Lung (tissue), 12 donors: Measurements from ENCODE around the gene INPP4B. TPM values are rescaled to one million over a fixed set of nuclear protein-coding genes. Genes with fewer than 3 reads are reported as not detected.

Experiments used
- ATAC-seq: fragments of 200-7000 bp; cut with Tn5 transposase; one replicate; pipeline ENCODE4 v1.9.1; 2020; ENCODE audit warnings: moderate number of reproducible peaks; ENCODE audit not compliant: insufficient read depth, low FRiP score
- DNase-seq, 3 donors: peaks; one replicate each; pipeline ENCODE4 v3.0.0-alpha.2; 2013 to 2017
- H3K27ac ChIP-seq, 2 donors: one replicate each; pipeline ENCODE4 v1.5.1; 2013; ENCODE audit warnings: mild to moderate bottlenecking in 2 of 2, moderate library complexity in 2 of 2, control low read depth in 1 of 2, inconsistent platforms in 1 of 2, low read depth in 1 of 2, low read length in 1 of 2
- H3K27me3 ChIP-seq, 3 donors: one replicate each; pipeline ENCODE4 v1.5.1; 2013; ENCODE audit warnings: low read length in 2 of 3; ENCODE audit not compliant: control insufficient read depth in 3 of 3, insufficient read depth in 3 of 3
- H3K36me3 ChIP-seq, 4 donors: one replicate each; pipeline ENCODE4 v1.5.1; 2013; ENCODE audit warnings: low read length in 4 of 4, mild to moderate bottlenecking in 1 of 4, moderate library complexity in 1 of 4; ENCODE audit not compliant: control insufficient read depth in 4 of 4, insufficient read depth in 4 of 4
- H3K4me1 ChIP-seq, 5 donors: one replicate each; pipeline ENCODE4 v1.5.1; 2013; ENCODE audit warnings: low read length in 5 of 5, mild to moderate bottlenecking in 2 of 5, moderate library complexity in 1 of 5; ENCODE audit not compliant: control insufficient read depth in 5 of 5, insufficient read depth in 5 of 5
- H3K4me3 ChIP-seq: one replicate; pipeline ENCODE4 v1.5.1; 2013; ENCODE audit warnings: mild to moderate bottlenecking, control low read depth, moderate library complexity
- H3K9ac ChIP-seq, 2 donors: one replicate each; pipeline ENCODE4 v1.5.1; 2013; ENCODE audit warnings: low read length in 2 of 2, control low read depth in 1 of 2; ENCODE audit not compliant: insufficient read depth in 1 of 2
- H3K9me3 ChIP-seq, 4 donors: one replicate each; pipeline ENCODE4 v1.5.1; 2013; ENCODE audit warnings: low read length in 3 of 4, mild to moderate bottlenecking in 1 of 4, moderate library complexity in 1 of 4; ENCODE audit not compliant: control insufficient read depth in 4 of 4, insufficient read depth in 3 of 4
- CTCF ChIP-seq: IDR thresholded peaks from 2 replicates; pipeline ENCODE4 v1.5.1; 2012; ENCODE audit warnings: mild to moderate bottlenecking; ENCODE audit errors: control extremely low read depth, extremely low read depth
- WGBS, 2 donors: extraction: QIAGEN DNeasy Blood & Tissue Kit; methylation state at CpG; one replicate each; pipeline ENCODE4 v1.1.7; 2013; 5-methylcytosine and 5-hydroxymethylcytosine counted together
- polyA plus RNA-seq, 2 donors: library from polyadenylated mRNA; stranded (reverse); fragments of 200-250 nt; gene quantifications; one replicate each; pipeline ENCODE4 v1.2.1, GENCODE V29; 2013
- total RNA-seq, 2 donors: library from RNA; depleted of rRNA in 1 of 2; stranded (reverse); fragments of >200 nt in 1 of 2; gene quantifications; one replicate each; pipeline ENCODE4 v1.2.1, GENCODE V29; 2014 to 2021
- donor health status: control.
- donor health status: control.
- donor health status: Bipolar disorder and iron deficiency.
- donor health status: healthy.
- donor health status: DM: yes; HTN: yes; CAD: no.

INPP4B gene
- total and polyA plus RNA-seq, 4 donors: 2.4 to 32.6 (median 5.6) TPM

GRCh38 chr4:142473218-142473959 lies 372.7 kb downstream of the INPP4B start:
- H3K27me3 ChIP-seq: no peaks in the 10 kb centered on the region
- H3K36me3 ChIP-seq: no peaks in the 10 kb centered on the region
- ATAC-seq (peak; percentile 28), DNase-seq (peak; percentile 18 to 26 (median 24))
- H3K9ac ChIP-seq: no peak overlapping the region
- H3K4me3 ChIP-seq: no peak overlapping the region
- no peak for TF ChIP-seq CTCF
- H3K27ac ChIP-seq: no peak overlapping the region
- no peaks in the 10 kb centered on the region for H3K4me1 ChIP-seq
- no peaks in the 10 kb centered on the region for H3K9me3 ChIP-seq
- 79 to 82% methylated on average over 5 of the region's 5 CpGs for WGBS, 2 donors

- H3K27me3 ChIP-seq: no peaks in the 10 kb centered on the region
- 90 to 92% methylated on average over 4 of the region's 4 CpGs for WGBS, 2 donors
- no peaks in the 10 kb centered on the region for H3K4me1 ChIP-seq
- no peak overlapping the region for H3K4me3 ChIP-seq
- DNase-seq (no peak), ATAC-seq (no peak)
- no peak overlapping the region for H3K9ac ChIP-seq
- H3K36me3 ChIP-seq: no peaks in the 10 kb centered on the region
- no peak overlapping the region for H3K27ac ChIP-seq
- no peak for TF ChIP-seq CTCF
- H3K9me3 ChIP-seq: peaks cover 0 to 2% (median 0%) of the 10 kb centered on the region in 4 donors
Observed at GRCh38 chr4:142467088-142467487, 379.0 kb downstream of the INPP4B start.

- TF ChIP-seq CTCF: no peak
- no peak overlapping the region for H3K27ac ChIP-seq
- no peak overlapping the region for H3K4me3 ChIP-seq
- no peaks in the 10 kb centered on the region for H3K36me3 ChIP-seq
- no peaks in the 10 kb centered on the region for H3K27me3 ChIP-seq
- H3K9me3 ChIP-seq: peaks cover 0 to 2% (median 0%) of the 10 kb centered on the region in 4 donors
- H3K9ac ChIP-seq: no peak overlapping the region
- WGBS, 2 donors: 91 to 100% methylated on average over 1 of the region's 1 CpG
- no peak for DNase-seq
- ATAC-seq: no peak
- no peaks in the 10 kb centered on the region for H3K4me1 ChIP-seq
Observed at GRCh38 chr4:142465526-142465925, 380.6 kb downstream of the INPP4B start.
